ENCODE data around the gene AK8.

The AK8 gene

GRCh38 chr9:132769906-132770769, 107.9 kb downstream of the AK8 start:
- peak; percentile 40 for DNase-seq

- peak; percentile 62 for DNase-seq
These were observed 108.9 kb downstream of the AK8 start for GRCh38 chr9:132768932-132769905.

- DNase-seq: no peak
These were observed 114.5 kb downstream of the AK8 start for GRCh38 chr9:132763574-132763973.

- DNase-seq: no peak
These were observed 115.2 kb downstream of the AK8 start for GRCh38 chr9:132762896-132763295.

- DNase-seq: no peak
These were observed 116.5 kb downstream of the AK8 start for GRCh38 chr9:132761602-132762001.

GRCh38 chr9:132760057-132760456, 118.0 kb downstream of the AK8 start:
- DNase-seq: no peak

- DNase-seq: no peak
These were observed 121.1 kb downstream of the AK8 start for GRCh38 chr9:132757016-132757415.

GRCh38 chr9:132756214-132756845, 121.8 kb downstream of the AK8 start:
- DNase-seq: no peak

- no peak for DNase-seq
These were observed 123.0 kb downstream of the AK8 start for GRCh38 chr9:132755096-132755495.

GRCh38 chr9:132754236-132754635, 123.8 kb downstream of the AK8 start:
- no peak for DNase-seq

GRCh38 chr9:132753593-132753880, 124.5 kb downstream of the AK8 start:
- DNase-seq: no peak

GRCh38 chr9:132752877-132753592, 125.0 kb downstream of the AK8 start:
- DNase-seq: no peak

- no peak for DNase-seq
These were observed 127.4 kb downstream of the AK8 start for GRCh38 chr9:132750668-132751067.

GRCh38 chr9:132749306-132749705, 128.8 kb downstream of the AK8 start:
- DNase-seq: no peak

- no peak for DNase-seq
These were observed 129.6 kb downstream of the AK8 start for GRCh38 chr9:132748450-132748849.

GRCh38 chr9:132745756-132746709, 132.1 kb downstream of the AK8 start:
- DNase-seq: no peak

GRCh38 chr9:132744881-132745755, 133.0 kb downstream of the AK8 start:
- no peak for DNase-seq

GRCh38 chr9:132743931-132744479, 134.1 kb downstream of the AK8 start:
- DNase-seq: no peak

- no peak for DNase-seq
These were observed 135.2 kb downstream of the AK8 start for GRCh38 chr9:132742821-132743311.

Measured in stimulated activated naive CD4-positive, alpha-beta T cell treated with Interleukin-2 at 50 U/mL for 16 hours (primary cell).